Measurements from ENCODE around the gene RPH3AL. TPM values are rescaled to one million over a fixed set of nuclear protein-coding genes. Genes with fewer than 3 reads are reported as not detected.

Gene RPH3AL
- total RNA-seq, 1 donor = 2.0 TPM

- peak overlapping the region; percentile 53 for H3K4me3 ChIP-seq (ENCODE audit: low read depth, low read length)
- no peak for TF ChIP-seq CTCF (IDR thresholded peaks at IDR 0.05; ENCODE audit: insufficient read depth, low read length)
- no peak for DNase-seq (ENCODE audit: low read depth)
Observed at GRCh38 chr17:385178-385835, 32.7 kb upstream of the RPH3AL start.

- no peak for DNase-seq (ENCODE audit: low read depth)
- TF ChIP-seq CTCF (IDR thresholded peaks at IDR 0.05; ENCODE audit: insufficient read depth, low read length) = no peak
- no peak overlapping the region for H3K4me3 ChIP-seq (ENCODE audit: low read depth, low read length)
Observed at GRCh38 chr17:384622-385177, 32.1 kb upstream of the RPH3AL start.

- H3K4me3 ChIP-seq (ENCODE audit: low read depth, low read length) = no peak overlapping the region
- TF ChIP-seq CTCF (IDR thresholded peaks at IDR 0.05; ENCODE audit: insufficient read depth, low read length) = no peak
- no peak for DNase-seq (ENCODE audit: low read depth)
Observed at GRCh38 chr17:383771-384621, 31.4 kb upstream of the RPH3AL start.

GRCh38 chr17:382644-383533 is 30.3 kb upstream of the RPH3AL start:
- no peak for TF ChIP-seq CTCF (IDR thresholded peaks at IDR 0.05; ENCODE audit: insufficient read depth, low read length)
- DNase-seq (ENCODE audit: low read depth) = peak; percentile 32
- H3K4me3 ChIP-seq (ENCODE audit: low read depth, low read length) = no peak overlapping the region

- no peak for DNase-seq (ENCODE audit: low read depth)
- TF ChIP-seq CTCF (IDR thresholded peaks at IDR 0.05; ENCODE audit: insufficient read depth, low read length) = no peak
- no peak overlapping the region for H3K4me3 ChIP-seq (ENCODE audit: low read depth, low read length)
Observed at GRCh38 chr17:381941-382643, 29.5 kb upstream of the RPH3AL start.

- no peak for DNase-seq (ENCODE audit: low read depth)
- no peak overlapping the region for H3K4me3 ChIP-seq (ENCODE audit: low read depth, low read length)
- no peak for TF ChIP-seq CTCF (IDR thresholded peaks at IDR 0.05; ENCODE audit: insufficient read depth, low read length)
Observed at GRCh38 chr17:381516-381915, 28.9 kb upstream of the RPH3AL start.
